ENCODE data around the gene SLC7A4. TPM values are rescaled to one million over a fixed set of nuclear protein-coding genes. Genes with fewer than 3 reads are reported as not detected.

SLC7A4 gene
- total RNA-seq, 2 experiments from 2014 or later, result not detected

GRCh38 chr22:20996031-20996410 lies 36.3 kb downstream of the SLC7A4 start:
- ChIA-PET POLR2A (interaction anchor here (1.4 kb wide), 1 partner anchor 14 kb away, joined by 5 read pairs; the partner anchor contains the start of gene LZTR1), CTCF (no interaction called here)
- Mint-ChIP-seq H3K36me3 (peaks cover 8% of the 10 kb centered on the region), H3K4me3 (no peak overlapping the region), H3K9me3 (no peaks in the 10 kb centered on the region), H3K27ac (no peak overlapping the region), H3K27me3 (no peaks in the 10 kb centered on the region), H3K4me1 (ENCODE audit: low read depth) (peaks cover 10% of the 10 kb centered on the region)
- intact Hi-C loops (cut with micrococcal nuclease), result no loop called here
- no peak for DNase-seq

- no peak overlapping the region for H3K27ac Mint-ChIP-seq
- H3K9me3 Mint-ChIP-seq, result no peaks in the 10 kb centered on the region
- no peak overlapping the region for H3K4me3 Mint-ChIP-seq
- no peak for DNase-seq
- ChIA-PET POLR2A (interaction anchor here (1.4 kb wide), 1 partner anchor 13 kb away, joined by 5 read pairs; the partner anchor contains the start of gene LZTR1), CTCF (no interaction called here)
- H3K4me1 Mint-ChIP-seq (ENCODE audit: low read depth), result peaks cover 8% of the 10 kb centered on the region
- H3K36me3 Mint-ChIP-seq, result peaks cover 9% of the 10 kb centered on the region
- no peaks in the 10 kb centered on the region for H3K27me3 Mint-ChIP-seq
- intact Hi-C loops (cut with micrococcal nuclease), result no loop called here
These were observed 36.9 kb downstream of the SLC7A4 start for GRCh38 chr22:20995329-20996030.

- Mint-ChIP-seq H3K9me3 (no peaks in the 10 kb centered on the region), H3K4me3 (no peak overlapping the region), H3K27me3 (no peaks in the 10 kb centered on the region), H3K27ac (no peak overlapping the region), H3K36me3 (peaks cover 5% of the 10 kb centered on the region), H3K4me1 (ENCODE audit: low read depth) (peaks cover 2% of the 10 kb centered on the region)
- DNase-seq, result no peak
- ChIA-PET CTCF (no interaction called here), POLR2A (no interaction called here)
- intact Hi-C loops (cut with micrococcal nuclease), result no loop called here
These were observed 37.5 kb downstream of the SLC7A4 start for GRCh38 chr22:20994902-20995241.

- ChIA-PET POLR2A (no interaction called here), CTCF (no interaction called here)
- no peak overlapping the region for H3K27ac Mint-ChIP-seq
- peaks cover 5% of the 10 kb centered on the region for H3K36me3 Mint-ChIP-seq
- H3K9me3 Mint-ChIP-seq, result no peaks in the 10 kb centered on the region
- peaks cover 2% of the 10 kb centered on the region for H3K4me1 Mint-ChIP-seq (ENCODE audit: low read depth)
- intact Hi-C loops (cut with micrococcal nuclease), result no loop called here
- H3K4me3 Mint-ChIP-seq, result no peak overlapping the region
- no peaks in the 10 kb centered on the region for H3K27me3 Mint-ChIP-seq
- DNase-seq, result no peak
These were observed 38.0 kb downstream of the SLC7A4 start for GRCh38 chr22:20994128-20994901.

DNA sequence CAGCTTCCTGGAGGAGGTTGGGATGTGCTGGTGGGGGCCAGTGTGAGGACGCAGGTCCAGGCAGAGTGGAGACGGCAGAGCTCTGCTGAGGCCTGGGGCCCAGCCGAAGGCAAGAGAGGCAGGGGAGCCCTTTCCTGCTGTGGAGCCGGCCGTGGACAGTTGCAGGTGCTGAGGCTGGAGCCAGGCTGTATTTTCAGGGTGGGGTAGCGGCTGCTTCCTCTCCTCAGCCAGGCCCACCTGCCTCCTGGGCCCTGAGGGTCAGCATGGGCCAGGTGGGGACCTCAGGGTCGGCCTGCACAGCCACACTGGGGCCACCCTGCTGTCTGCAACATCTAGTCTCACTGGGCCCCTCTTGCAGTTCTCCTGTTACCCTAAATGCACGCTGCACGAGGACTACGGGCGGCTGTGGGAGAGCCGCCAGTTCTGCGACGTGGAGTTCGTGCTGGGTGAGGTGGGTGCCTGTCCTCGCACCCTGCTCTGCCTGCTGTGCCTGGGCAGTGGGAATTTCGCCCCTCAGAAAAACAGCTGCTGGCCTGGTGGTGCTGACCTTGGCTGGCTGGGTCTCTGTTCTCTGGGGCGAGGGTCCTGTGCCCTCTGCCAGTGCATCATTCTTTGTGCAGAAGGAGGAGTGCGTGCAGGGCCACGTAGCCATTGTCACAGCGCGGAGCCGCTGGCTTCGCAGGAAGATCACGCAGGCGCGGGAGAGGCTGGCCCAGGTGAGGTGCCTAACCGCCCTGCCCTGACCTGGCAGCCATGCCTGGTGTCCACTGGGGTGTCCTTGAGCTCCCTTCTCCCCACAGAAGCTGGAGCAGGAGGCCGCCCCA lies 38.8 kb downstream of the SLC7A4 start:
- ChIA-PET CTCF (no interaction called here), POLR2A (no interaction called here)
- H3K27me3 Mint-ChIP-seq, result no peaks in the 10 kb centered on the region
- H3K9me3 Mint-ChIP-seq, result no peaks in the 10 kb centered on the region
- intact Hi-C loops (cut with micrococcal nuclease), result no loop called here
- DNase-seq, result no peak
- peaks cover 5% of the 10 kb centered on the region for H3K36me3 Mint-ChIP-seq
- no peak overlapping the region for H3K4me3 Mint-ChIP-seq
- no peak overlapping the region for H3K27ac Mint-ChIP-seq
- H3K4me1 Mint-ChIP-seq (ENCODE audit: low read depth), result peaks cover 2% of the 10 kb centered on the region

- Mint-ChIP-seq H3K4me1 (ENCODE audit: low read depth) (no peaks in the 10 kb centered on the region), H3K27ac (no peak overlapping the region), H3K4me3 (no peak overlapping the region), H3K36me3 (peaks cover 8% of the 10 kb centered on the region), H3K9me3 (no peaks in the 10 kb centered on the region), H3K27me3 (no peaks in the 10 kb centered on the region)
- ChIA-PET POLR2A (no interaction called here), CTCF (no interaction called here)
- intact Hi-C loops (cut with micrococcal nuclease), result no loop called here
- no peak for DNase-seq
These were observed 39.7 kb downstream of the SLC7A4 start for GRCh38 chr22:20992456-20993303.

DNA sequence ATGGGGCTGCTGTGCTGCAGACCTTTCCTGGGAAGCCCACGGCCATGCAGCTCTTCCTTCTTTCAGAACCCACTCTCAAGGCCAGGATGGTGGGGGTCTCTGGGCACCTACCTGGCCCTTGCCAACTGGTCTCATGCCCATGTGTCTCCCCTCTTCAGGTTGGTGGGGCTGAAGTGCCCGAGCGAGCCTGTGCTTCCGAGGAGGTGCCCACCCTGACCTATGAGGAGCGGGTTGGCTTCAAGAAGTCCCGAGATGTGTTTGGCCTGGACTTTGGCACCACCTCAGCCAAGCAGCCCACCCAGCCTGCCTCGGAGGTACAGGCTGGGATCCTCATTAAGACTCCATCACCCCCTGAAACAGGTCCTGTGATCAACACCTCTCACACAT lies 40.3 kb downstream of the SLC7A4 start:
- ChIA-PET POLR2A (no interaction called here), CTCF (no interaction called here)
- DNase-seq, result no peak
- peaks cover 11% of the 10 kb centered on the region for H3K36me3 Mint-ChIP-seq
- no peaks in the 10 kb centered on the region for H3K27me3 Mint-ChIP-seq
- no peak overlapping the region for H3K4me3 Mint-ChIP-seq
- intact Hi-C loops (cut with micrococcal nuclease), result no loop called here
- no peak overlapping the region for H3K27ac Mint-ChIP-seq
- no peaks in the 10 kb centered on the region for H3K4me1 Mint-ChIP-seq (ENCODE audit: low read depth)
- H3K9me3 Mint-ChIP-seq, result no peaks in the 10 kb centered on the region

- H3K9me3 Mint-ChIP-seq, result no peaks in the 10 kb centered on the region
- DNase-seq, result no peak
- H3K36me3 Mint-ChIP-seq, result peaks cover 15% of the 10 kb centered on the region
- H3K4me1 Mint-ChIP-seq (ENCODE audit: low read depth), result no peaks in the 10 kb centered on the region
- intact Hi-C loops (cut with micrococcal nuclease), result no loop called here
- H3K4me3 Mint-ChIP-seq, result no peak overlapping the region
- H3K27me3 Mint-ChIP-seq, result no peaks in the 10 kb centered on the region
- H3K27ac Mint-ChIP-seq, result no peak overlapping the region
- ChIA-PET POLR2A (interaction anchor here (0.8 to 1.2 kb wide), 2 partner anchors 8 to 10 kb away, joined by 3 to 5 read pairs; no protein-coding TSS in a partner anchor), CTCF (interaction anchor here (1.5 kb wide), 1 partner anchor 9 kb away, joined by 4 read pairs; the partner anchor contains the start of gene LZTR1)
These were observed 40.9 kb downstream of the SLC7A4 start for GRCh38 chr22:20991252-20992055.

DNA sequence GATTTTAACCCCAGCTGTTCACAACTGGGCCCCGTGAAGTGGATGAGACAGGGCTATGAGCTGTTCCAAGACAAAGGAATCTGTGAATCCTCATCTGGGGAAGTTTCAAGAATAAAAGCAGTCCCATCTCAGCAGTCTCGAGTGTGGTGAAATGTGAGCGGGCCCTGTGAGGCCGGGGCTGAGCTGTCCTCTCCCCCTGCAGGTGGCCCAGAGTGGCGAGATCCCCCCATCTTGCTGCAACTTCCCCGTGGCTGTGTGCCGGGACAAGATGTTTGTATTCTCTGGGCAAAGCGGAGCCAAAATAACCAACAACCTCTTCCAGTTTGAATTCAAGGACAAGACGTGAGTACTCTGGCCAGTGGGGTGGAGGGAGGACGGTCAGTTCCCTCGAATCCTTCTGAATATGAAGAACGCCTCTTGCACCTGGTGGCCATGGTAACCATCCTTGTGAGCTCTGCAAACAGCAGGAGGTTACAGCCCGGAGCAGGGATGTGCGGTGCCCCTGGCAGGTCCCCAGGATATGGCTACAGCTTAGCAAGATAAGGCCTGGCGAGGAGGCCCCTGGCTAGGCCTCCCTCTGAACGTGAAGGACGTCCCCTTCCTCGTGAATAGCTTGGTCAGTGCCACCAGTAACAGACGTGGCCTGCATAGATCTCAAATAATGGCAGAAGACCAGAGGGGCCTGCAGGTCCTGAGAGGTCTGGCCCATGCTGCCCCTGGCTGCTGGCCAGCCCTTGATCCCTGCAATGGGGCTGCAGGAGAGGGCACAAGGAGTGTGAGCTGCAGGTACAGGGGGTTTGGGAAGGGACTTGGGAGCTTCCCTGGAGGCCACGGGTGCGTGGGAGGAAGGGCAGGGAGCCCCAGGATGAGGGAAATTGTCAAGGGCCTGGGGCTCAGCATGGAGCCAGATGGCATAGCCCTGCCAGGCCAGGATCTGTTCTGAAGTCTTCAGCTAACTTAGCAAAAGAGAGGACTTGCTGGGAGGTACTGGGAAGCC lies 41.9 kb downstream of the SLC7A4 start:
- peaks cover 18% of the 10 kb centered on the region for H3K36me3 Mint-ChIP-seq

More for the DNA sequence above, 41.9 kb downstream of the SLC7A4 start:
- no peak for DNase-seq
- ChIA-PET POLR2A (interaction anchor here (0.7 to 1.2 kb wide), 3 partner anchors 9 to 11 kb away, joined by 3 to 5 read pairs (median 3); no protein-coding TSS in a partner anchor), CTCF (interaction anchor here (1.5 kb wide), 1 partner anchor 8 kb away, joined by 4 read pairs; the partner anchor contains the start of gene LZTR1)
- Mint-ChIP-seq H3K9me3 (no peaks in the 10 kb centered on the region), H3K27ac (no peak overlapping the region), H3K4me1 (ENCODE audit: low read depth) (no peaks in the 10 kb centered on the region), H3K27me3 (no peaks in the 10 kb centered on the region), H3K4me3 (no peak overlapping the region)
- intact Hi-C loops (cut with micrococcal nuclease), result no loop called here

All from activated CD4-positive, alpha-beta memory T cell treated with anti-CD3 and anti-CD28 coated beads for 36 hours (primary cell).